Neural cell (in vitro differentiated cells): ENCODE data around the gene ODAD3.

ENCODE experiments used
- CTCF ChIP-seq: fragments of 450-650 bp; IDR thresholded peaks from 2 replicates; pipeline ENCODE4 v1.5.1; 2014; ENCODE audit warnings: antibody characterized with exemption, mild to moderate bottlenecking, moderate library complexity; ENCODE audit not compliant: poor library complexity, severe bottlenecking
- EZH2 ChIP-seq: fragments of 200-600, 300-800 bp; shearing (Covaris generic), sonication (generic); IDR thresholded peaks from 2 replicates; pipeline ENCODE4 v1.6.1; 2014; ENCODE audit warnings: antibody characterized with exemption, low read length, borderline replicate concordance, mild to moderate bottlenecking; ENCODE audit not compliant: insufficient read depth, poor library complexity, severe bottlenecking
- REST ChIP-seq: IDR thresholded peaks from 2 replicates; pipeline ENCODE4 v1.6.1; 2012; ENCODE audit warnings: borderline replicate concordance
- TAF1 ChIP-seq: IDR thresholded peaks from 2 replicates; pipeline ENCODE4 v1.6.1; 2012; ENCODE audit warnings: low read depth

DNA sequence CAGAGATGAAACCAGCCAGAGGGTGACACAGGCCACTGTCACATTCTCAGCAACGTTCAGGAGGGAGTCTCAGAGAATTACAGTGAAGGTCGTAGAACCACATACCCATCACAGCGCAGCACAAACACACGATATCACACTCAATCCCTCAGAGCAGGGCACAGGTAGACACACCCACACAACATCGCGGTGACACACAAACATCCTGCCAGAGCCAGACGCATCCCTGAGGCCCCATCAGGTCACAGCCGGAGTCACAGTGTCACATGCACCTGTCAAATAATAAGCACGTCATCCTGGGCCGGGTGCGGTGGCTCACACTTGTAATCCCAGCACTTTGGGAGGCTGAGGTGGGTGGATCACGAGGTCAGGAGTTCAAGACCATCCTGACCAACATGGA lies 28.5 kb upstream of the ODAD3 start:
- TF ChIP-seq CTCF = no peak
- TF ChIP-seq TAF1 = no peak
- TF ChIP-seq EZH2 = no peak
- TF ChIP-seq REST = no peak
